ENCODE data around the gene TTLL8.

- TF ChIP-seq POLR2A (IDR thresholded peaks at IDR 0.05; ENCODE audit: low read depth) (no peak), CTCF (IDR thresholded peaks at IDR 0.05) (no peak)
Observed at GRCh38 chr22:49972163-49973017, 85.7 kb downstream of the TTLL8 start.

Measured in esophagus muscularis mucosa (tissue), 3 donors.